Kidney tubule cell (primary cell): ENCODE results near the gene SSTR4.

Experiments used
- DNase-seq: peaks from one replicate; pipeline ENCODE4 v3.0.0-alpha.2; 2018; ENCODE audit warnings: low spot score

Gene SSTR4

DNA sequence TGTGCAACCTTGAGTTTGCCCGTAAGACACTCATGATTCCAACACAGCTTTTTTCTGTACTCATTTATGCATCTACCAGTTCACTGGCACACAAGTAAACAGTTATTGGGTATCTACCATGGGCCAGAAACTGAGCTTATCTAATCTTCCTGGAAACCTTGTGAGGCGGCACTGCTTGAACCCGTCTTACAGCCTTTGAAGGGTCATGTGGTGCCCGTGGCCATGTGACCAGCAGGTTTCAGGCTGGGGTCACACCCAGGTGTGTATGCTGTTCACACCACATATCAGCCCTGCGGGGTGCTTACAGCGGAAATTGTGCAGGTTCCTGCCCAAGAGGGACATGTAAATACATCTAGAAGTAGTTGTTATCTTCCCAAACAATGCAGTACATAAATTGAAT, 8.3 kb downstream of the SSTR4 start:
- DNase-seq: no peak

DNA sequence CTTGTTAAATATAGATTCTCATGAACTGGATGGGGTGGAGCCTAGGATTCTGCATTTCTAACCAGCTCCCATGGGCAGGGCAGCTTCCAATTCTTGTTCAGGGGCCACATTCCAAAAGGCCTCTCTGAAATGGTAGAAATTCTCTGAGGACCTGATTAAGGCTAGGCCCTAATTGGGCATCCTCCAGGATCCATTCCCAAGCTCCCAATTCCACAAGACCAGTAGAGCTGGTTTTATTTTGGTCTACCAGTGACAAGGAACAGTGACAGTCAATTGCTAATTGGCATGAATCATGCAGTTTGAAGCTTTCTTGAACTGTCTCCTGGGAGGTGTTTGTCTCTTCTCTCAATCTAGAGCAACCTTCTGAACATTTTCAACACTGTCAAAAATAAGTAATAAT, 11.3 kb downstream of the SSTR4 start:
- no peak for DNase-seq

DNA sequence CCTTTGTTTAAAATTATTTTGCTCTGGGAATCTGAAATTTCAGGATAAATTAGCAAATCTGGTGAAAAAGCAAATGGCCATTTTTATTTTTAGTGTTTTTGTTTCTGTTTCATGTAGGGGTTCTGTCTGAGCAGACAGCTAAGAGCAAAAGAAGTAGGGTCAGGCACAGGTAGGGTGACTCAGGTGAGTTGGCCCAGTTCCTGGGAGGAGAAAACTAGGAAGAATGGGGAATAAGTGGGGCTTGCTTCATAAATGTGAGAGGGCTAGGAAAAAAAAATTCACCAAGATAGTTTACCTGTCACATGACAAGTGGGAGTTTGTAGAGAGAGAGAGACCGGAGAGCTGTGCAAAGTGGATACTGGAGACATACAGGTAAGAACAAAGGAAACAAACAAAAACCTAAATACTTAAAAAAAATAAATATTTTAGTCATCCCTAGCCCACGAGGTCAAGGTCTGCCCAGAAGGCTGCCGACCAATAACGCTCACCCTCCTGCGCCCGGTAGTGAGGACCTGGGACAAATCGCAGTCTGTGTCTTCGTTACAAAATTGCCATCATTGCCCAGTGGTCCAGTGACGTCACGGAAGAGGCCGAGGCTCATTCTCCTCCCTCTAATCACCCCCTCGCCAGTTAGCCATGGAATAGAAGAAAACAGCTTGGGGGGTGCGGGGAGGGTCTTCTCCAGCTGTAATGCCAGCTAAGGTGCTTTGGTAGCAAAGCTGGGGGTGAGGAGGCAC, 12.1 kb downstream of the SSTR4 start:
- peak; percentile 26 for DNase-seq

DNA sequence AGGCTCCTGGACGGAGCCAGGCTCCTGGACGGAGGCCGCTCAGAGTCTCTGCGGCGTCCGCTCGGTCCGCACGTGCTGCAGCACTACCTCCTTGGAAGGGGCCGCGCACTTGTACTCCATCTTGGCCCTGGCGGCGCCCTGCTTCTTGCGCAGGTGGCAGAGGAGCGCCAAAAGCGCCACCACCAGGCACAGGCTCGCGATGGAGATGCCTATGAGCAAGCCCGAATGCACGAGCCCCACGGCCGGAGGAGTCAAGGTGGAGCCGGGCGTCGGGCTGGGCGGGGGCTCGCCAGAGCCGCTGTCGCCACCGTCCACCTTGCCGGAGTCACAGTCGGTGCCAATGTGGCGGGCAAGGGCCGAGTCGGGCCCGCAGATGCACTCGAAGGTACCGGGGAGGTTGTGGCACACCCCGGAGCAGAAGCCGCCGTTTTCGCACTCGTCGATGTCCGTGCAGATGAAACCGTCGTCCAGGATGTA, 12.7 kb downstream of the SSTR4 start:
- peak; percentile 23 for DNase-seq

DNA sequence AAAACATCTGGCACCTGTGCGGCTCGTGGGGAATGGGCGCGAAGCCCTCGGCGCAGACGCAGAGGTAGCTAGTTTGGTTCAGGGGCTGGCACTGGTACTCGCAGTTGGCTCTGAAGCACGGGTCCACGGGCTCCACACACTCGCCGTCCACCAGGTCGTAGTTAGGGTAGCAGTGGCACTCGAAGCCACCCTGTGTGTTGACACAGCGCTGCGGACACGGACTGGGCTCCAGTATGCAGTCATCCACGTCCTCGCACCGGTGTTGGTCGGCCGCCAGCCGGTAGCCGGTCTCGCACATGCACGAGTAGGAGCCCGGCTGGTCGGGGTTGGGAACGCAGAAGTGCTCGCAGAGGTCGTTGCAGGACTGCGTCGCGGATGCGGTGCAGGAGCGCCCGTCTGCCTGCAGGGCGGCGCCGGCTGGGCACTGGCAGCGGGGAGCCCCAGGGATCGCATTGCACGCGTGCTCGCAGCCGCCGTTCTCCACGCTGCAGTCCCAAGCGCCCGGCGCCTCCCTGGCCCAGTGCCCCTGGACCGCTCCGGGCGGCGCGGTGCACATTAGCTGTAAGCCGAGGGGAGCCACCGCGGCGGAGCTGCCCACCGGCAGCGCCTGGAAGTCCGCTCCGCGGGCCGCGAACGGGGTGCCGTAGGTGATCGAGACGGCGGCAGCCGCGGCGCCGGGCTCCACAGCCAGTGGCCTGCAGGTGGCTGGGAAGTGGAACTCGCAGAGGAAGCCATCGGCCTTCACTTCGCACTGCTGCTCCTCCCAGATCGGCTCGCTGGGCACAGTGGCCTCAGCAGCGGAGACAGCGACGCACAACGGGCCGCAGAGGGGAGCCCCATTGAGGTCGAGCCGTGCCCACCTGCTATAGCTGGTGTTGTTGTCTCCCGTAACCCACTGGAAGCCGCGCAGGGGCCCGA, 13.4 kb downstream of the SSTR4 start:
- peak; percentile 65 for DNase-seq

DNA sequence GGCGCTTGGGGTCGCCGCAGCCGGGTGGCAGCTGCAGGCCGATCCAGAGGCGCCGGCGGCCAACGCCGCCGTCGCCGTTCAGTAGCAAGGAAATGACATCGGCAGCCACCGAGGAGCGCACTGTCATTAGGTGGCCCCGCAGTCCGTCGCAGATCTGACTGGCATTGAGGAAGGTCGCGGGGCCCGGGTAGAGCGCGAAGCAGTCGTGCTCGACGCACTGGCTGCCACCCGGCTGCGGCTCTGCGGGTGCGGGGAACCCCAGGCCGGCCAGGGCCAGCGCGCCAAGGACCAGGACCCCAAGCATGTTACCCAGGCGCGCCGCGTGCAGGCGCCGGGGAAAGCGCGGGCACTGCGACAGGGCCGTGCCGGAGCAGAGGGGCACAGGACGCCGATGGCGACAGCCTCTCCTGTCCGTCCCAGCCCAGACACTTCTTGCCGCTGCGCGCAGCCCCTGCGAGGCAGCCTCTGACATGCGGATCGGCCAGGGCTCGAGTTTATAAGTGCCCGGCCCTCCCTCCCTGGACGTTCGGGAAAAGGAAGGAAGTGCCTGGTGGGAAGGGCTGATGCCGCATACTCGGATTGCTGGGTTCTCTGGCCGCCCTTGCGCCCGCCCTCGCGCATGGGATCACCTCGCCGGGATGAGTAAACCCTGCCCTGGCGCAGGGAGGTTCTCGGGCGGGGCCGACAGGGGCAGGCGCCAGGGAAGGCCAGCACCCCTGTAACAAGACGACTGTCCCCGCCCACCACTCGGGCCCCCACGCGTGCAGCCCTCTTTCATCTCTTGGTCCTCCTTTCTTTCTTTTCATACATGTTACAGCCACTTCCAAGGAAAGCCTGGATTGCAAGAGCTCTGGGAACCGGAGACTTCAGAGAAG, 14.3 kb downstream of the SSTR4 start, which contains the start of gene THBD:
TSS of gene THBD (minus strand) at position 472 of the 875 bp plus-strand sequence. CDS start at position 304, 168 bp downstream.
- DNase-seq: peak; percentile 93

DNA sequence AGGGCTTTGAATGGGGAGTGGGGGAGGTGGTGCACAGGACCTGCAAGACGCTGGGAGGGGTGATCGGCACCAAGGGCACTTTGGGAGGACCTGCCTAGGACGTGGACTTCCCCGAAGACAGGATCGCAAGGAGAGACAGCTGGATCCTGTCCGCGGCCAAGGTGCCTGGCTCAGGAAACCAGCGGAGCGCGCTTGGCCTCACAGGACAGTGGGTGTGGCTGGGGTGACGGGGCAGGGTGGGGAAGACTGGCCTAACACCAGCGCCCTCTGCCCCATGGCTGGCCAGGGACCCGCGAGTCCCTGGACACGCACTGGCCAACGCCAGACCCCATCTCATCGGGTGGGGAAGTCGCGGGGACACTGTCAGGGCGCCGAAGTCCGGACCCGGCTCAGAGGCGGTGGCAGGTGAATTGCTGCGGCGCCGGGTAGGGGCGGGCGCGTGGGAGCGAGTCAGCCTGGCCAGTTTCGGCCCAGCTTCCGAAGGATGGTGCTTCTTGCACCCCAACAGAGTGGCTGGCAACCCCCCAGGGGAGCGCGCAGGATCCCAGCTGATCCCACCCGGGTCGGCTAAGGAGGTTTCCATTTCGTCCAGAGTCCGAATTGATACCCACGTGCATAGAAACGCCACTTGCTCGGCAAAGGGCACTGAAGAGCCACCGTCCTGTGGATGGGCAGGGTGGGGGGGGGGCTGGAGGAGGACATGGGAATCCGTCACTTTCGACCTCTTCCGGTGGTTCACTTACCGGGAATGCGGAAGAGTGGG, 15.1 kb downstream of the SSTR4 start:
- peak; percentile 77 for DNase-seq

DNA sequence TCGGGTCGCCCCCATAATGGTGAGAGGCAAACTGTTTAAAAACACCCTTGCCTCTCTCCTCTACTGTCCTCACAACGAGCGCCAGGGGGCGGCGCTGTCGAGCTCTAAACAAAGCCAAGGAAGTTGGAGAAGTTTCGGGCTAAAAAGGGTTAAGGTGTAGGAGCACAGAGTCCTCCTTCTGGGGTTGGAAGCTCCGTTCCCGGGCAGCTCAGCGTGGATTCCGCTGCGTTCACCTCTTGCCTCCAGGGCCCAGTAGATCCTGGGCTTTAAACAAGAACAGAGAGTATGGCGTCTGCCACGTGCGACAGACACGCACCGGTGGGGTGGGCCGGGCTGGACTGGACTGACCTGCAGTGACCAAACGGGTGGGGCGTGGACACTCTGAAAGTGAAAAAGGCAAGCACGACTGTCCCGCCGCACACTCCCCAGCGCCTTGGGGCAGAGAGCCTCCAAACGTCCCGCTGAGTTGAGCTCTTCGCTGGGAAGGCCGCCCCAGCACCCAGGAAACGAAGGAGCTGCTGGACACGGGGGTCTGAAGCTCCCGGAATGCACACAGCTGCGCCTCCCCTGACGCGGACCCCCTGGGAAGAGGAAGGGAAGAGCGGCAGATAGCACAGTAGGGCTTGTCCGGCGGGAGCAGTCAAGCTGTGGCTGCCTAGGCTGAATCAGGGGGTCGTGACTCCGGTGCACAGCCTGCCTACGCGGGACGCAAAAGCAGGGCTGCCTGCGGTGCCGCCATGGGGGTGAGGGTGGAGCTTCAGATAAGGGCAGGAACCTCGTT, 15.9 kb downstream of the SSTR4 start:
- peak; percentile 93 for DNase-seq

DNA sequence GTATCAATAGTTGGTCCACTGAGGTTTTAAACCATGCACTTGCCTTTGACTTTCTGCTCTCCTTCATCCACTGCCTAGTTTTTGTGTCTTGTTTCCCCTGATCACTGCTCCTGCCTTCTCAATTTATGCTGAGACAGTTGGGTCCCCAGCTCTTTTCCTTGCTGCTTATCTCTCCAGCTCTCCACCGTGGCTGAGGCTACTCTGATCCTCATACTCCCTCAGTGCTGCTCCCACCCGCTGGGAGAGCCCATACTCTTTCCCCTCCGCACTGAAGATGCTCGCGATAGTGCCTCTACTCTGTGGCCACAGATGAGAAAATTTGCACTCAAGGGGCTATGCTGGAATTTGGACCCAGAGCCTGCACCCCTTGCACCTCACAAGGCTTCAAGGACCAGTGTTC, 17.8 kb downstream of the SSTR4 start:
- no peak for DNase-seq

DNA sequence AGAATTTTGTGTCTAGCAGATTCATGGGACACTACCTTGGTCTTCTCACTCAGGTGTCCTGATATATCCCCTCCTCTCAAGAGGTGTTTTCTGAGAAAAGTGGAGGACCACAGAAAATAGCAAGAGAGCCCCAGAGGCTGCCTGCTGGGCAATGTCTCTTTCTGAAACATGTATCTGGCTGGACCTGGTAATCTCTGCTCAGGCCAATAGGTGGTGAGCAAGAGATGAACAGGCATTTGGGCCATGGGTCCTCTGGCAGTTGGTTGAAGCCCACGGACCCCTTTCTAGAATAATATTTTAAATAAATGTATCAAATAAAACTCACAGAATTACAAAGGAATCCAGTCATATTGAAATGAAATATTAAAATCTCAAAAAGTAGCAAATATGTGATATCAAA, 23.1 kb downstream of the SSTR4 start:
- DNase-seq: no peak

DNA sequence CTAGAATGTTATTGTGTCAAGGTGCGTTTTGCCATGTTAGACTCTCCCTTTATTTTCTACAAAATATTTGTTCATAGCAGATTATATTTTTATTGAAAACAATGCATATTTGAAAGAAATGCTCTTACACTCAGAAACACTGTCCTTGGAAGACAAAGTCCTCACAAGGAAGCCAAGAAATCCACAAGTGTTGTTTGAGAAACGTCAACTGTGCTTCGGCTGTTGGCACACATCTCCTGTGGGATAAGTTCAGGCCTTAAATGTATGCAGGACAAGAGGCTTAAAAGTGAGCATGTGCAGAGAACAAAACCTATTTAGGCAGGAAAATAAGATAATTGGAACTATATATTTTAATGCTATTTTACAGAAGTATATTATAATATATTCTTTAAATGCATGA, 23.9 kb downstream of the SSTR4 start:
- DNase-seq: no peak

DNA sequence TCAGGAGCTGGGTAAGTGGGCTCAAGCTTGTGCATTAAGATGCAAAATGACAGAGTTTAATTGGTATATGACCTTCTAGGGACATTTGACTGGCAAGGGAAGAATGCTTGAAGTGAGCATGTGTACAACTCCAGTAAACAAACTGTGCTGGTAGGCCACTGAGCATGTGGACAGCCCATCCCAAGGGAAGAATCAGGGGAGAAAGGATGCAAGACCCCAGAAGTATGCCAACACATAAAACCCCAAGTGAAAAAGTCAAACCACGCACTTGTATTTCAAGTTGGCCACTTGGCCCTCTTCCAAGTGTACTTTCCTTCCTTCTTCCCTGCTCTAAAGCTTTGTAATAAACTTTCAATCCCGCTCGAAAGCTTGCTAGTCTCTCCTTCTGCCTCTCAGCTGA, 24.7 kb downstream of the SSTR4 start:
- DNase-seq: no peak

DNA sequence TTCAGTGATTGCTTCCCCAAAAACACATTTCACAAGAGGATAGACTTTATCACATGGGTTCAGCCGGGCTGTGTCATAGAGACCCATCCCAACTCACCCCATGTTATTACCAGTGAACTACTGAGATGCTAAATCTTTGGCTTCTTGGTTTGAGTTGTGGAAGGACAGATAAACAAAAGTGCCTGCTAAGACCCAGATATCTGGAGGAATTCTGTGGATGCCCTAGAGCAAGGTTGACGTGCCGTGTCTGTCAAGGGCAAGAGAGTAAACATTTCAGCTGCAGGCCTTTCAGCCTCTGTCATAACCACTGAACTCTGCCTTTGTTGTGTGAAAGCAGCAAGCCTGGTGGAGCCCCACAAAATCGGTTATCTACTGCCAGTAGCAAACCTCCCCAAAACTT, 25.5 kb downstream of the SSTR4 start:
- DNase-seq: no peak

DNA sequence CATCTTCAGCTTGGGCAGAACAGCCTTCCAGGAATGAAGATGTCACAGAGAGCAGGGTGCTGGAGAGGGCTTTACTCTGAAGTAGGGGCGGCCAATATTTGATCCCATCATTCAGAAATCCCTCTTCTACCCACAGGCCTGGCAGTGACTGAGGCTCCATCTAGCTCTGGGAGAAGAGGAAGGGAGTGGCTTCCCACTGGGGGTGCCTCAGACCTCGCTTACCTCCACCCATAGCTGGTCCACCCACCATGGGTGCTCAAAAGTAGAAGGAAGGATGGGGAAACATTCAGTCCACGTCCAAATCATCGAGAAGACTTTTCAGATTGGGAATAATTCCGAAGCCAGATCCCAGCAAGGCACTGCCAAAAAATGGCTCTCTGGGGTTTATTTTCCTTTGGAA, 26.1 kb downstream of the SSTR4 start:
- no peak for DNase-seq

DNA sequence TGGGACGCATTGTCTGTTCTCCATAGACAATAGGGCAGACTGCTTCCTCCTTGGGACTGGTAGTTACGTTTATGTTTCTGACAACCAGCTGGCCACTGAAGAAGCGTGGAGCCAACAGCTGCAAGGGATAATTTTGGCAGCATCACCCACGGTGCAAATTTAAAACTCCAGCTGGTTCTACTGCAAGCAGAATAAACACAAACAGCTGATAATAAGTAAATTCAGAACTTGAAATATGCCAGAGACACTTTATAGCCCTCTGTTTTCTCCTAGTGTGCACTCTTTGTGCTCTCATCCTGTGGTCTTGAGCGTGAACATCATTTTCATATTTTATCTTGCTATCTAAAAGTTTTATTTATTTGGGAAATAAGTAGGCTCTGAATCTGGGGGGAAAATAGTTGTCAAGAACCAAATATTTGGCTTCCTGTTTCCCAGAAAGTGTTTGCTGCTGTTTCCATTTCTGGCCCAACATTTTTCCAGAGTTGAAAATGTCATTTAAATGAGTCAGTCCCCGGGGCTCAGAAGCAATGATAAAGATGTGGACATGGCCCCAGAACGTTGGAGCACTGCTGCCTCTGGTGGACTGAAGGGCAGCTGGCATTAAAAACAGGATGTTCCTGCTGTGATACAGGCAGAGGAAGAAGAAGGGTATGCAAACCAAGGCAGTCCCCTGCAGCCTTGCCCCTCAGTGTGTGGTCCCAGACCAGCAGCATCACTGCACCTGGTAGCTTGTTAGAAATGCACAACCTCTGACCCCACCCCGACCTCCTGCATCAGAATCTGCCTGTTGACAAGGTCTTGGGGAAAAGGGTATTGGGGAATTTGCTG, 26.8 kb downstream of the SSTR4 start:
- peak; percentile 70 for DNase-seq

DNA sequence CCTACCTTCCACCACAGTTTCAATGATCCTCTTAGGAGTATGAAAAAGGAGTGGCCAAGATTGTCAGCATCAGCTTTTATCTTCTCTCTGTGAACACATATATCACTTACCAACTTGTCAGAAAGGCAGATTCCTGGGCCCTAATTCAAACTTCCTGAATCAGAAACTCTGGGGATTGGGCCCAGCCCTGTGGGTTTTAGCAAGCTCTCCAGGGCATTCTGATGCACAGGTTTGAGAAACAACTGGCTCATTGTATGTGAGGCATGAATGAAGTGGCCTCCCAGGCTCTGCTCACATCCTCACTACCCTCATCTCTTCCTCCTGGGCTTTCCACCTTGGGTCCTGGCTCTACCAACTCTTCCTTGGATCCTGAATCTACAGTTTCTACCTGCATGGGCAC, 27.5 kb downstream of the SSTR4 start:
- DNase-seq: no peak

DNA sequence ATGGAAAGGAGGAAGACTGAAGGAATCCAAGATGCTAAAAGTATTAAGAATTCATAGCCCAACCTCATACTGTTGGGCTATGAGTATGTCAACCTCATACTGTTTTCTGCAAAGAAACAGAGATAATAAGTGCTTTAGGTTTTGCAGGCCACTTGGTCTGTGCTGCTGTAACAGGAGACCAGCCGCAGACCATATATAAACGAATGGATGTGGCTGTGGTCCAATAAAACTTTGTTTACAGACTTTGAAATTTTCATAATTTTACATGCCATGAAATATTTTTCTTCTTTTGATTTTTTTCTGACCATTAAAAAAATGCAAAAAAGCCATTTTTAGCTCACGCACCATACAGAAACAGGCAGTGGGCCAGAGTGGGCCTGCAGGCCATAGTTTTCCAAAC, 28.1 kb downstream of the SSTR4 start:
- DNase-seq: no peak

DNA sequence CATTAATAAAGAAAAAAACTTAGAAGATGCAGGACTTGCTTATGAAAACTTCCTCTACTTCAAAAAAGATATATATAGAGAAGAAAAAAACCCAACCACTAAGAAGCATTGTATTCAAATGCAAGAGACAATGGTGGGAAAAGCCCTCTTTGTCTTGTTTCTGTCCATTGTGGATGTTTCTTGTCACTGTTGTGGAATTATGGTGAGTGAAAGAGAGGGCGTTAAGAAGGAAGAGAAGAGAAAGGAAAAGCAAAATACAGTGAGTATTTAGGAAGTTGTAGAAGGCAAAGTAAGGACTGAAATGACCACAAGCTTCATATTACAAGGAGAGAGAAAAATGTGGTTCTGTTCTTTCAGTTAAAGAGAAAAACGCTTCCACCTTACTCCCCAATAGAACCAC, 28.5 kb downstream of the SSTR4 start:
- no peak for DNase-seq
